Measurements from ENCODE around the gene WDR36. TPM values are rescaled to one million over a fixed set of nuclear protein-coding genes. Genes with fewer than 3 reads are reported as not detected.

Gene WDR36
- total and polyA plus RNA-seq, 9 of the 15 experiments (the other 6 are each of a cell fraction or from before 2014, with no cell fraction given), result 25.7 to 68.0 (median 41.5) TPM

- Histone ChIP-seq H3K9me1 (ENCODE audit: control insufficient read depth, insufficient read depth, low read length) (no peaks in the 10 kb centered on the region), H3K9me3 (replicated peaks; ENCODE audit: control insufficient read depth, insufficient read depth, low read depth, low read length) (no peaks in the 10 kb centered on the region), H3K9ac (ENCODE audit: insufficient read depth in 1 of 2, low read depth in 2 of 2, low read length in 2 of 2) (no peak overlapping the region), H3K36me3 (ENCODE audit: control insufficient read depth, insufficient read depth, low read length) (no peaks in the 10 kb centered on the region), H3K4me3 (no peak overlapping the region), H3K4me1 (replicated peaks in 1 of 2; ENCODE audit: control insufficient read depth in 2 of 2, insufficient read depth in 2 of 2, low read length in 2 of 2) (no peaks in the 10 kb centered on the region), H3K27ac (ENCODE audit: extremely low read depth, low read depth, low read length) (no peak overlapping the region), H3K27me3 (ENCODE audit: control insufficient read depth in 2 of 2, insufficient read depth in 2 of 2, low read length in 2 of 2) (no peaks in the 10 kb centered on the region), H3K79me2 (ENCODE audit: control insufficient read depth, insufficient read depth, low read length) (no peaks in the 10 kb centered on the region), H4K20me1 (replicated peaks; ENCODE audit: control insufficient read depth, insufficient read depth, low read length) (no peaks in the 10 kb centered on the region), H2AFZ (ENCODE audit: low read depth, low read length) (no peak overlapping the region), H3K4me2 (ENCODE audit: insufficient read depth, low read length) (no peak overlapping the region)
- CTCF ChIA-PET (ENCODE audit: low intra/inter-chr PET ratio), result no interaction called here
- 3% methylated on average over 5 of the region's 5 CpGs for WGBS (ENCODE audit: insufficient coverage, low coverage, missing lambda C conversion rate)
- no peak for FAIRE-seq
- ATAC-seq, result no peak
- no peak for DNase-seq (ENCODE audit: extremely low read depth in 1 of 4, low spot score in 3 of 4)
- in situ Hi-C loops (cut with MboI), result no loop called here
- POLR2A ChIA-PET, result no interaction called here
- intact Hi-C loops (cut with micrococcal nuclease), result loop anchor here (5.0 kb wide), 1 partner anchor 387 kb away; no protein-coding TSS in a partner anchor
- no TSS peak for BruUV-seq (replicated peaks)
- TF ChIP-seq ZNF699 (CRISPR knock-in tag; IDR thresholded peaks at IDR 0.05; ENCODE audit: insufficient replicate concordance) (no peak), ZNF695 (CRISPR knock-in tag; IDR thresholded peaks at IDR 0.05) (no peak), BCOR (IDR thresholded peaks at IDR 0.05) (no peak), NR4A1 (CRISPR knock-in tag; IDR thresholded peaks at IDR 0.05) (no peak), NR4A1 (tag; IDR thresholded peaks at IDR 0.05) (no peak), KLF6 (CRISPR knock-in tag; IDR thresholded peaks at IDR 0.05; ENCODE audit: borderline replicate concordance) (no peak), NFYB (IDR thresholded peaks at IDR 0.05; ENCODE audit: extremely low read depth, insufficient read length) (no peak), MAFF (IDR thresholded peaks at IDR 0.05; ENCODE audit: low read length) (no peak), MBD1 (CRISPR knock-in tag; IDR thresholded peaks at IDR 0.05) (no peak), MGA (IDR thresholded peaks at IDR 0.05) (no peak), CREM (IDR thresholded peaks at IDR 0.05; ENCODE audit: low read depth) (no peak), ZNF217 (CRISPR knock-in tag; IDR thresholded peaks at IDR 0.05) (no peak)
Measured at GRCh38 chr5:111143910-111144309, 51.8 kb downstream of the WDR36 start.
